K562 (cell line): ENCODE results near the gene ZSCAN2. TPM values are rescaled to one million over a fixed set of nuclear protein-coding genes. Genes with fewer than 3 reads are reported as not detected.

Source experiments
- CBFB ChIP-seq: sonication (generic); formaldehyde crosslinking; IDR thresholded peaks from 2 replicates; pipeline ENCODE4 v1.4.0; 2020; ENCODE audit warnings: mild to moderate bottlenecking, missing genetic modification reagents
- CBX3 ChIP-seq, 2 experiments: IDR thresholded peaks; 1 replicate in 1 of 2; 2 replicates in 1 of 2; pipeline ENCODE4 v1.6.1; 2012; ENCODE audit warnings: inconsistent platforms in 2 of 2, low read length in 2 of 2, borderline replicate concordance in 1 of 2, control low read depth in 1 of 2
- COPS2 ChIP-seq: fragments of 450-650 bp; conservative IDR thresholded peaks from 2 replicates; pipeline ENCODE4 v1.6.1; 2016; ENCODE audit warnings: mild to moderate bottlenecking, moderate library complexity
- CREM ChIP-seq: IDR thresholded peaks from 2 replicates; pipeline ENCODE4 v1.6.1; 2014; ENCODE audit warnings: antibody characterized with exemption, low read depth
- EGR1 ChIP-seq: fragments of 450-650 bp; conservative IDR thresholded peaks from 2 replicates; pipeline ENCODE4 v1.6.1; 2017; ENCODE audit warnings: mild to moderate bottlenecking
- ESRRB ChIP-seq: fragments of 250-450 bp; sonication (Bioruptor Pico); IDR thresholded peaks from 2 replicates; pipeline ENCODE4 v1.5.0; 2020; ENCODE audit warnings: mild to moderate bottlenecking, moderate library complexity, borderline replicate concordance
- ETV1 ChIP-seq: fragments of 450-650 bp; conservative IDR thresholded peaks from 2 replicates; pipeline ENCODE4 v1.6.1; 2016; ENCODE audit warnings: missing genetic modification characterization, control low read depth, low read depth, missing compliant biosample characterization
- MED1 ChIP-seq: sonication (generic); formaldehyde crosslinking; IDR thresholded peaks from 2 replicates; pipeline ENCODE4 v1.8.1; 2023; ENCODE audit warnings: missing genetic modification reagents, borderline replicate concordance
- MXD1 ChIP-seq: fragments of 250-450 bp; sonication (Bioruptor Pico); IDR thresholded peaks from 2 replicates; pipeline ENCODE4 v1.8.0; 2021; ENCODE audit warnings: borderline replicate concordance, mild to moderate bottlenecking, moderate library complexity; ENCODE audit not compliant: poor library complexity, severe bottlenecking
- POU5F1 ChIP-seq: fragments of 150-350 bp; IDR thresholded peaks from 2 replicates; pipeline ENCODE4 v1.6.1; 2014; ENCODE audit warnings: borderline replicate concordance, low read length, low read depth, mild to moderate bottlenecking; ENCODE audit not compliant: partially characterized antibody
- PREB ChIP-seq: sonication (generic); formaldehyde crosslinking; IDR thresholded peaks from 2 replicates; pipeline ENCODE4 v1.8.1; 2023; ENCODE audit warnings: mild to moderate bottlenecking, missing genetic modification reagents
- RBM22 ChIP-seq: fragments of 200-400 bp; formaldehyde crosslinking; IDR thresholded peaks from 2 replicates; pipeline ENCODE4 v1.6.1; 2018; ENCODE audit warnings: low read length, low read depth; ENCODE audit not compliant: poor library complexity, severe bottlenecking
- RBM25 ChIP-seq: fragments of 200-400 bp; formaldehyde crosslinking; IDR thresholded peaks from 2 replicates; pipeline ENCODE4 v1.6.1; 2018; ENCODE audit warnings: low read length, low read depth, moderate library complexity; ENCODE audit not compliant: severe bottlenecking
- SIN3B ChIP-seq: fragments of 450-650 bp; IDR thresholded peaks from 2 replicates; pipeline ENCODE4 v1.6.1; 2017; ENCODE audit warnings: low read depth, mild to moderate bottlenecking, moderate library complexity
- TEAD2 ChIP-seq: fragments of 450-650 bp; IDR thresholded peaks from 2 replicates; pipeline ENCODE4 v1.6.1; 2016; ENCODE audit warnings: missing genetic modification characterization, control low read depth, missing compliant biosample characterization
- USF1 ChIP-seq: sonication (generic); formaldehyde crosslinking; IDR thresholded peaks from 2 replicates; pipeline ENCODE4 v1.9.0; 2022; ENCODE audit warnings: mild to moderate bottlenecking, missing genetic modification reagents
- ZNF12 ChIP-seq: sonication (generic); formaldehyde crosslinking; IDR thresholded peaks from 2 replicates; pipeline ENCODE4 v1.4.0; 2020; ENCODE audit warnings: mild to moderate bottlenecking, missing genetic modification reagents
- ZNF239 ChIP-seq: fragments of 250-450 bp; sonication (Bioruptor Pico); IDR thresholded peaks from 2 replicates; pipeline ENCODE4 v1.4.0; 2020; ENCODE audit warnings: mild to moderate bottlenecking
- ZNF431 ChIP-seq: sonication (generic); formaldehyde crosslinking; IDR thresholded peaks from 2 replicates; pipeline ENCODE4 v1.8.0; 2022; ENCODE audit warnings: mild to moderate bottlenecking, missing genetic modification reagents
- ZNF445 ChIP-seq: fragments of 250-450 bp; sonication (Bioruptor Pico); IDR thresholded peaks from 2 replicates; pipeline ENCODE4 v1.4.0; 2020; ENCODE audit warnings: low read depth, mild to moderate bottlenecking, moderate library complexity
- ZZZ3 ChIP-seq: fragments of 450-650 bp; IDR thresholded peaks from 2 replicates; pipeline ENCODE4 v1.6.1; 2016; ENCODE audit warnings: antibody characterized with exemption, mild to moderate bottlenecking, moderate library complexity
- polyA plus RNA-seq, 8 experiments: library from polyadenylated mRNA; depleted of rRNA in 4 of 8; stranded (reverse) in 5 of 8; unstranded in 3 of 8; fragments of >200 nt; fragmentation: Nextera tagmentation in 2 of 8; fragmentation: Illumina TruSeq in 1 of 8; extraction: Ambion mirVana in 2 of 8; extraction: Trizol in 1 of 8; gene quantifications; 2 replicates each; pipeline versions ENCODE4 v1.2.1 to v1.2.3, GENCODE V29; 2011 to 2014; ENCODE audit warnings: inconsistent platforms in 1 of 8, missing spikeins in 1 of 8
- total RNA-seq, 7 experiments: library from RNA; depleted of rRNA in 6 of 7; stranded (reverse); fragments of >200 nt in 6 of 7; fragmentation: Illumina TruSeq in 2 of 7; extraction: Trizol in 2 of 7; gene quantifications; 2 replicates each; pipeline versions ENCODE4 v1.2.1 to v1.2.3, GENCODE V29; 2011 to 2021; ENCODE audit warnings: low replicate concordance in 1 of 7
- TF ChIP-seq, protein P1 (sequence below): IDR thresholded peaks from 2 replicates; pipeline ENCODE4 v1.6.1; 2014; ENCODE audit warnings: antibody characterized with exemption
- TF ChIP-seq, protein P2 (sequence below): fragments of 250-450 bp; sonication (Bioruptor Pico); IDR thresholded peaks from 2 replicates; pipeline ENCODE4 v1.8.0; 2021; ENCODE audit warnings: mild to moderate bottlenecking, moderate library complexity

Gene ZSCAN2
- total and polyA plus RNA-seq, 9 of the 15 experiments (the other 6 are each of a cell fraction or from before 2014, with no cell fraction given): 1.7 to 14.2 (median 6.6) TPM

GRCh38 chr15:84600687-84601554 lies at the start of gene ZSCAN2 (continued):
- TF ChIP-seq RBM22: no peak
- TF ChIP-seq ZNF431 (CRISPR knock-in tag): no peak; the same call in 1 of the 2 replicates
- no peak for TF ChIP-seq COPS2
- TF ChIP-seq MED1: no peak
- TF ChIP-seq POU5F1: no peak
- TF ChIP-seq MXD1: no peak
- no peak for TF ChIP-seq ZNF239 (CRISPR knock-in tag)
- 0 out of 2 replicates have a peak, but pooled peaks have one; percentile 4 for TF ChIP-seq EGR1
- no peak for TF ChIP-seq TEAD2 (tag)
- no peak for TF ChIP-seq USF1 (CRISPR knock-in tag)
- no peak for TF ChIP-seq ZZZ3
- TF ChIP-seq ZNF445: no peak
- TF ChIP-seq SIN3B: peak; percentile 45; the same call in 1 of the 2 replicates
- TF ChIP-seq, protein P1, sequence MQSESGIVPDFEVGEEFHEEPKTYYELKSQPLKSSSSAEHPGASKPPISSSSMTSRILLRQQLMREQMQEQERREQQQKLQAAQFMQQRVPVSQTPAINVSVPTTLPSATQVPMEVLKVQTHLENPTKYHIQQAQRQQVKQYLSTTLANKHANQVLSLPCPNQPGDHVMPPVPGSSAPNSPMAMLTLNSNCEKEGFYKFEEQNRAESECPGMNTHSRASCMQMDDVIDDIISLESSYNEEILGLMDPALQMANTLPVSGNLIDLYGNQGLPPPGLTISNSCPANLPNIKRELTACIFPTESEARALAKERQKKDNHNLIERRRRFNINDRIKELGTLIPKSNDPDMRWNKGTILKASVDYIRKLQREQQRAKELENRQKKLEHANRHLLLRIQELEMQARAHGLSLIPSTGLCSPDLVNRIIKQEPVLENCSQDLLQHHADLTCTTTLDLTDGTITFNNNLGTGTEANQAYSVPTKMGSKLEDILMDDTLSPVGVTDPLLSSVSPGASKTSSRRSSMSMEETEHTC: no peak
- peak; percentile 81 for TF ChIP-seq RBM25
- TF ChIP-seq, protein P2, sequence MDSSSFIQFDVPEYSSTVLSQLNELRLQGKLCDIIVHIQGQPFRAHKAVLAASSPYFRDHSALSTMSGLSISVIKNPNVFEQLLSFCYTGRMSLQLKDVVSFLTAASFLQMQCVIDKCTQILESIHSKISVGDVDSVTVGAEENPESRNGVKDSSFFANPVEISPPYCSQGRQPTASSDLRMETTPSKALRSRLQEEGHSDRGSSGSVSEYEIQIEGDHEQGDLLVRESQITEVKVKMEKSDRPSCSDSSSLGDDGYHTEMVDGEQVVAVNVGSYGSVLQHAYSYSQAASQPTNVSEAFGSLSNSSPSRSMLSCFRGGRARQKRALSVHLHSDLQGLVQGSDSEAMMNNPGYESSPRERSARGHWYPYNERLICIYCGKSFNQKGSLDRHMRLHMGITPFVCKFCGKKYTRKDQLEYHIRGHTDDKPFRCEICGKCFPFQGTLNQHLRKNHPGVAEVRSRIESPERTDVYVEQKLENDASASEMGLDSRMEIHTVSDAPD (CRISPR knock-in tag): no peak
- no peak; a peak in 1 of 3 replicates for TF ChIP-seq CBX3 (IDR thresholded peaks at IDR 0.05; ENCODE audit: borderline replicate concordance in 1 of 2, low read length in 2 of 2)
- TF ChIP-seq CREM: peak; percentile 46
- no peak for TF ChIP-seq CBFB (CRISPR knock-in tag)
- no peak for TF ChIP-seq PREB
- TF ChIP-seq ZNF12: no peak
- no peak for TF ChIP-seq ESRRB (CRISPR knock-in tag)
- TF ChIP-seq ETV1 (tag): no peak
